OCI-M2 (cell line): ENCODE results near the gene LDHB.
"Not testable (repeated sequence)": the region's sequence is repeated elsewhere in the genome, so short reads cannot be mapped to it uniquely, and the experiment has no call there.

ENCODE experiments used
- DNase-seq: peaks from one replicate; lab custom pipeline; 2025; ENCODE audit not compliant: unreplicated experiment; lab: John Stamatoyannopoulos, UW

Gene LDHB

DNA sequence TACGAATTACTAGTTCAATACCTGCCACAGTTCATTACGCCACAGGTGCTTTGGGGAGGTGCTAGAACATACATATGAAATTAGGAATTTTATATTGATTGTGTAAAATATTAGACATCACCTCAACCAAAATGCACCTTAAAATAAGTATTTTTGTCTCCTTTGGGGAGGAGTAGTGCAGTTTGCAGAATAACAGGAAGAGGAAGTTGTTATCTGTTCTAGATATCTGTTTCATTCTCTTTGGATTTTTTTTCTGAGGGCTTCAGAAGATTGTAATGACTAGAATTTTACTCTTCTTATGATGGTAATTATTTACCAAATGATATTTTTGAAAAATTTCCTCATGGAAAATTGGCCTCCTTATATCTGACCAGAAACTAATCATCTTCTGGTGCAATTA lies 43.1 kb downstream of the LDHB start:
- DNase-seq: no peak

DNA sequence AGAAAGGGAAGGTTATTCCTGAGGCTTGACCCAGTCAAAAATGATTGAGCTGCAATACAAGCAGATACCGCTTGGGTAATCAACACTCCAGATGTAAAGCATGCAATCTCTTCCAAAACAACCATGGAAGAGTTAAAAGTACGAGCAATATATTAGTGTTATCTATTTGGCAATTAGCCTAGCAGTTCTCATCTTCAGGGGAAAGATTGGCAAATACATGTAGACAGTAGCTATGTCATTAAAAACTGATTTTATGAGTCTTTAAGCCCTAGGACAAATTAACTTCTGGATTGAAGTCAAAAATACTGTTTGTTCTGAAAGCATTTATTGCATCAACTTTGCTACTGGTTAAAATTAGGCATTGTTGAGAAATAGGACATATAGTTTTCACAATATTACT lies 43.7 kb downstream of the LDHB start:
- no peak for DNase-seq

DNA sequence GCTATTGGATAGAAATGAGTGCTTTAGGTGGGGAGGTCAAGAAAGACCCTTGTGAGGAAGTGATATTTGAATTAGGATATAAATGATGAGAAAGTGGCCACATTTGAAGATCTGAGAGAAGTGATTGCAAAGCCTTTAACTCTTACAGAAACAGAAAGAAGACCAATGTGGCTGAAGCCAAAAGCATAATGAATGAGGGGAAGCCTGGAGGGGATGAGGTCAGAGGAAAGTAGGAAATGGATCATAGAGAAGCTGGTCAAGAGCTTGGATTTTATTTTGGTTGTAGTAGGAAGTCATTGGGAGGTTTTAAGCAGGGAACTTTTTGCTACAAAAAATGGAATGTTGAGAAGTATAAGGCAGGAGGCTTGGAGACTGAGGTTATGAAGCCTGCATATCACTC lies 49.4 kb downstream of the LDHB start:
- no peak for DNase-seq

DNA sequence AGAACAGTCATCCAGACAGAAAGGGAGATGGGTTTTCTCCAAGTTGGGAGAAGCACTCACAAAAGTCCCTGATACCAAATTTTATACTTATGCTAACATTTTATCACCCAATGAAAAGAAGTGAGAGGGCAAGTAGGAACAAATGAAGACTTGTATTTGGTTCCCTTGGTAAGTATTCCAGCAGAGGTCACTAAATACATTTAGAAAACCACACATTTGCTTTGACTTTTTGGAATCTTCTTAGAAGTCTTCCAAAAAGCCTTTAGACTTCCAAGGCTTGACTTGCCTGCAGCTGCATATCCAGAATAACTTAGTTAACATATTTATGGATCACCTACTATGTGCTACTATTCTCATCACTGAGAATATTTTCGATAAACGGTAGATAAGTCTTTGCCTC lies 49.9 kb downstream of the LDHB start:
- DNase-seq: no peak

DNA sequence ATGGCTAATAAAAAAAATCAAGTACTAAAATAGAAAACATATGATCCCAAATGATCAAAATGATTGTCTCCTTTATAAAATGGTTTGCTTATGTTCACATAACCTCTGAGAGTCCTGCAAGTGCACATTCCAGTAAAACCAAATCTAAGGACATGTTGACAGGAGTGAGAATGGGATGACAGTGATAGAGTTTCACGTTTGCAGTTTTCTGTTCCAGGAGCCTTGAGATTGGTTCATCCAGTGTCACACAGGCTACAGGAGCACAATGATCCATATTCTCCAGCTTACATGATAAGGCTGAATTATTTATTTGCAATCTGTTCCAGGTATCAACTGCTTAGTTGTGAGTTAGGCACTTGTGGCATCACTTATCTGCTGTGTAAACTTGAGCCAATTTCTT lies 51.5 kb downstream of the LDHB start:
- DNase-seq: no peak

DNA sequence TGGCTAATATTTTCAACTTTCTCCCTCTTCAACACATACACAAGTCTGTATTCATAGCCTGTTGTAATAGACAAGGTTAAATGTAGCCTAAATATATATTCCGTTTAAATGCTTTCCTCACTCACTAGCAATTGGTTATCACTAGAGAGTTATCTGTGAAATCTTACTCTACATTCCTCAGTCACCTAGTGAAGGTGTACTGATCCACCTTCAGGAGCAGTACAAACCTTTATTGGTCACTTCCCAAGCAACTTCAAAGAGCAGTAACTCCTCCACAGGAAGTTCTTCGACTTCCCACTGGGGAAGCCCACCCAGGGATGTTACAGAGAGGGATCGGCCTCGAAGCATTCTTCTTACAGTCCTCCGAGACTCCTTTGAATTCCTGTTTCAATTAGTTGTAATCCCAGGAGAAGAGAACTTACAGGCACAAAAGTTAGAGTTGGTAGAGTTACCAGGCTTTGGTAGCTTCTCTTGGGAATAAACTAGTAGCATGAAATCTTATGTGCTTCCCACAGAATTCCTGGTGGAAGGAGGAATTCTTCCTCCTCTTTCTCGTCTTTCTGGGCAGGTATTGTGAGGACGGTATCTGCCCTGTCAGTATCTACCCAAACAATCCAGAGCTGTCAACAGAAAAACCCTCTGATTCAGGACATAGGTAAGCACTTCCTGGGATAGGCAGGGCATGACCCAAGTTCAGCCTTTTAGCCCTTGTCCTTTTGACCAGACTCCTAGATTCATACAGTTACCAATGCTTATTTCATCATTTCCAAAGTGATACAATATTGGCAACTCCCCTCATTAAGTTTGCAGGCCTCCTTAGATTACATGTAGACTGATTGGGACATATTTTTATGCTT lies 53.2 kb downstream of the LDHB start, which contains the start of gene GYS2:
TSS of gene GYS2 (minus strand) at position 603 of the 857 bp plus-strand sequence. CDS start at position 348, 255 bp downstream.
- no peak for DNase-seq

DNA sequence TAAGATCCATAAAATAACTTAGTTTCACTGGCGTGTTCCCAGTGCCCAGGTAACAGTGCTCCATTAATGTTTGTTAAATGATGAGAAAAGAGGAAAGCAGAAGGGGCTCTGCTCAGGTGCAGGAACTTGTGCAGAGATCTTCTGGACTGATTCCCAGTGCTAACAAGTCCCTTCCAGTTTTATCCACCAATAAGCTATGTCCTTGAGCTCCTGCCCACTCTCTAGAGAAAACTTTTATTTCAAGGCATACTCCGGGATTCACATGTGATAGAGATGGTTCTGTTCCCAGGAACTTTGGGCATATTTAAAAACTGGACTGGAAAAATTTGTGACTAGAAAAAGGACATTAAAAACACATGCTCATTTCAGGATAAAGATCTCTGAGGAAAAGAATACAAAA lies 54.9 kb downstream of the LDHB start:
- no peak for DNase-seq

DNA sequence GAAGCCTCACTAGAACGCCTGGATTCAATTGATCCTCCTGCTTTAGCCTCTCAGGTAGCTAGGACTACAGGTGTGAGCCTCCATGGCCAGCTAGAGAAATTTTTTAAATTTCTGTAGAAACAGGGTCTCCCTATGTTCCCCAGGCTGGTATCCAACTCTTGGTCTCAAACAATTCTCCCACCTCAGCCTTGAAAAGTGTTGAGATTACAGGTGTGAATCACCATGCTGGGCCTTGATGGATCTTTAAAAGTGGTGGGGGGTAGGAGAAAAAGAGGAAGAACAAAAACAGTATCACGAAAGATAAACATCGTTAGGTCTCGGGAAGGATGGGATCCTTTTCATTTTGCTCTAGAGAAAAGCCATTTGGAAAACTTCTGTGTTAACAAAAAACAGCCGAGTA lies 57.4 kb downstream of the LDHB start:
- no peak for DNase-seq

DNA sequence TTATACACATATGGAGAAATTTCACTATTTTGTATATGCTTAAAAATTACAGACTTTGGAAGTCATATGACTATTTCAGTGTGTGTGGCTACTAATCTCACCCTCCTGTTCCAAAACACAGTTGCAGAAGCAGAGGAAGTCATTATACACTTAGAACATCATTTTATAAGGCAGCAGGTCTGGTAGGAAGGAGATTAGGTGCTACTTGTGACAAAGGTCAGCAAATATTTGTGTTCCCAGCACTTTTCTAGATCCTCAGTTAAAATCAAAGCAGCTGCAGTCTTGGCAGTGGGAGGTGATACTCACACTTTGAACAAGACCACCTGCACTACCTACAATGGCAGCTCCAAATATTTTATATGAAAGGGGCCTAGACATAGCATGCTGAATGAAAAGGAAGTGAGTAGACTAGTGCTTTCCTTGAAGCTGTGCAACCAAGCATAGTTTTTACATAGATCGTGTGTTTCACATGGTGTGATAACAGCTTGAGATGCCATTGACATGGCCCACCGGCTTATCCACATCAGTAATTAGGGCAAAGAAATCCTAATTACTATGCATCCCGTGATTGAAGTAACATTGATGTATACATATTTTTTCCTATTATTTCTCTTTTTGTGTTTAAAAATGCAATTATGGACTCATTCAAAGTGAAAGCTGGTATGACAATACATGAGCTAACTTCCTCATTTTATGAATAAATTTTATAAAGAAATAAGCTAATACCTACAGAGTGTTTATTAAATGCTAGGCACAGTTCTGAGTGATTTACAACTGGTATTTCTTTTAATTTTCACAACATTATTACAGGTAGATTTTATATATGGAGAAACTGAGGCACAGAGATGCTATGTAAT lies 58.3 kb downstream of the LDHB start:
- DNase-seq: no peak

DNA sequence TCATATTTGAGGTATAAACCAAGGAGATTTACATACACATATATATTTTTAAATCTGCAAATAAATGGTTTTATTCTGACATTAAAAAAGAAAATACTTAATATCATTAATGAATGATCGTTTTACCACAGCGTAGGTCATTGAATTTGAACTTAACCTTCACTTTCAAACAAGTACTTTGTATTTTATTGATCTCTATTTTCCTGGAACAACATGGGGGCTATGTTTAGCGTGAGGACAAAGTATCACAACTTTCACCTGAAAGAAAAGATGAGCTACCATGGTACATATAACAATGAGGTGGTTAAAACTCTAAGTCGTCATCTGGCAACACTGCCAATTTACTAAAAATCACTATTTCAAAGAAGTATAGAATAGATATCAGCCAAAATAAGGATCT lies 59.0 kb downstream of the LDHB start:
- DNase-seq: no peak

DNA sequence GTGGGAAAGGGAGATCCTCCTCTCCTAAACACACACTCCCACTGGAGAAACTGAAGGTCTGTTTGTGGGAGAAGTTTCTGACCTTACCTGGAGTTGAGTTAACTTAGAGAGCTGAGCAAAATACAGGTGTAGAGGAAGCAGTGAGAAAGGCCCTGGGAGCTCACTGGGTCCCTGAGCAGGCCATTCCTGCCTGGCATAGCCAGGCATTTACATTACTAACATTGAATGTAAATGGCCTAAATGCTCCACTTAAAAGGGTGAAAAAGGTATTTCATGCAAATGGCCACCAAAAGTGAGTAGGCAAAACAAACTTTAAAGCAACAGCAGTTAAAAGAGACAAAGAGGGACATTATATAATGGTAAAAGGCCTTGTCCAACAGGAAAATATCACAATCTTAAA lies 62.3 kb downstream of the LDHB start:
- not testable (repeated sequence) for DNase-seq

DNA sequence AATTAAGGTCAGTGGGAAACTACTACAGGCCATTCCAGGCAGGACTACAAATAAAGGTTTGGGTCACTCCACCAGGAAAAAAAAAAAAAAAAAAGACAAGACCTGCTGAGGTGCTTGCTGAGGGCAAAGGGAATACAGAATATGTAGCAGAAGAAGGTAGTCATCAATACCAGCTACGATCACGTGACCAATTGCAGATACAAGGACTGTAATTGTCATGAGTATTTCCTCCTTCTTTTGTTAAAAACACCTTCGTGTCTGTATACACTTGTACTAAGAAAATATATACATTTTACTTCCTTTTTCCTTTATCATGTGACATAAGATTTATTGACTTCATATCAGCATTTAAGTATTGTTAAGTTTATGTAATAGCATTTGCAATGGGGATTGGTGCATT lies 72.2 kb downstream of the LDHB start:
- DNase-seq: no peak
